GM12878 (cell line): Measurements from ENCODE around the gene MIOS. TPM values are rescaled to one million over a fixed set of nuclear protein-coding genes. Genes with fewer than 3 reads are reported as not detected.

ENCODE experiments used
- ATAC-seq: fragments of 200-7000 bp; cut with Tn5 transposase; 3 replicates; pipeline ENCODE4 v1.9.1; 2020; ENCODE audit warnings: mild to moderate bottlenecking, moderate library complexity
- BruUV-seq: library from RNA; stranded (reverse); fragments of 400-500 nt; replicated peaks from 2 replicates; lab custom pipeline; 2021; lab: Mats Ljungman, UMichigan
- CTCF ChIA-PET: fragments of 300-600 bp; sonication (Branson Sonifier 250); formaldehyde crosslinking; extraction: SDS; loops from one replicate; lab custom pipeline; 2021; ENCODE audit warnings: inconsistent platforms; lab: Yijun Ruan, JAX
- POLR2A ChIA-PET: fragments of 350-600 bp; formaldehyde crosslinking; extraction: SDS; loops from one replicate; lab custom pipeline; 2021; ENCODE audit warnings: inconsistent platforms; lab: Charles Lee
- RAD21 ChIA-PET: fragments of 300-600 bp; sonication (Branson Sonifier 250); formaldehyde crosslinking; loops from one replicate; lab custom pipeline; 2023; ENCODE audit warnings: antibody characterized with exemption; ENCODE audit not compliant: unreplicated experiment; lab: Charles Lee
- SMC1A ChIA-PET: fragments of 300-600 bp; sonication (Branson Sonifier 250); formaldehyde crosslinking; loops from one replicate; lab custom pipeline; 2023; ENCODE audit not compliant: unreplicated experiment, uncharacterized antibody; lab: Charles Lee
- DNase-seq: peaks from one replicate; pipeline ENCODE4 v3.0.0-alpha.2; 2011; ENCODE audit warnings: low read depth, low spot score
- FAIRE-seq: peaks from 3 replicates; lab custom pipeline; 2011; peaks lifted over from hg19 to GRCh38; lab: Jason Lieb, UNC
- H2AFZ ChIP-seq: 2 replicates; pipeline ENCODE4 v1.6.0; 2011; ENCODE audit warnings: low read depth, low read length, control low read depth; ENCODE audit not compliant: control insufficient read depth
- H3K27ac ChIP-seq: 2 replicates; pipeline ENCODE4 v1.5.1; 2011; ENCODE audit warnings: control low read depth; ENCODE audit not compliant: control insufficient read depth, insufficient read depth
- H3K27me3 ChIP-seq, 2 experiments: replicated peaks in 1 of 2; 2 replicates each; pipeline versions ENCODE4 v1.6.0 to v1.6.1; 2011; ENCODE audit warnings: low read length in 1 of 2; ENCODE audit not compliant: control insufficient read depth in 2 of 2, insufficient read depth in 2 of 2
- H3K36me3 ChIP-seq, 2 experiments: 2 replicates each; pipeline ENCODE4 v1.5.1; 2011; ENCODE audit warnings: low read length in 1 of 2; ENCODE audit not compliant: control insufficient read depth in 2 of 2, insufficient read depth in 2 of 2
- H3K4me1 ChIP-seq: 2 replicates; pipeline ENCODE4 v1.6.1; 2011; ENCODE audit warnings: mild to moderate bottlenecking, low read length, moderate library complexity, mixed read lengths; ENCODE audit not compliant: control insufficient read depth, insufficient read depth
- H3K4me2 ChIP-seq: 2 replicates; pipeline ENCODE4 v1.6.0; 2011; ENCODE audit warnings: control low read depth; ENCODE audit not compliant: control insufficient read depth, insufficient read depth
- H3K4me3 ChIP-seq: fragments of 200-600 bp; sonication (generic); 2 replicates; pipeline ENCODE4 v1.5.1; 2016
- H3K79me2 ChIP-seq: 2 replicates; pipeline ENCODE4 v1.6.0; 2011; ENCODE audit warnings: low read length; ENCODE audit not compliant: control insufficient read depth, insufficient read depth
- H3K9ac ChIP-seq: 2 replicates; pipeline ENCODE4 v1.8.0; 2011; ENCODE audit warnings: low read length, control low read depth, mixed read lengths; ENCODE audit not compliant: control insufficient read depth, insufficient read depth
- H3K9me3 ChIP-seq: replicated peaks from 3 replicates; pipeline ENCODE4 v1.5.1; 2011; ENCODE audit warnings: mild to moderate bottlenecking, low read length; ENCODE audit not compliant: control insufficient read depth, insufficient read depth
- H4K20me1 ChIP-seq: 2 replicates; pipeline ENCODE4 v1.6.0; 2011; ENCODE audit not compliant: control insufficient read depth, insufficient read depth
- CHD1 ChIP-seq: IDR thresholded peaks from 2 replicates; pipeline ENCODE4 v1.6.1; 2012; ENCODE audit warnings: low read depth, low read length, improper control_type of control experiment
- E4F1 ChIP-seq: fragments of 450-650 bp; IDR thresholded peaks from 2 replicates; pipeline ENCODE4 v1.6.1; 2018; ENCODE audit warnings: borderline replicate concordance, mild to moderate bottlenecking; ENCODE audit not compliant: partially characterized antibody
- IRF3 ChIP-seq: fragments of 450-650 bp; IDR thresholded peaks from 2 replicates; pipeline ENCODE4 v1.6.1; 2014; ENCODE audit warnings: mild to moderate bottlenecking
- IRF5 ChIP-seq: fragments of 450-650 bp; IDR thresholded peaks from 2 replicates; pipeline ENCODE4 v1.6.1; 2017; ENCODE audit warnings: borderline replicate concordance
- KAT2A ChIP-seq: conservative IDR thresholded peaks from 2 replicates; pipeline ENCODE4 v1.6.1; 2011; ENCODE audit warnings: low read depth, low read length; ENCODE audit not compliant: control insufficient read depth
- MLLT1 ChIP-seq: fragments of 450-650 bp; IDR thresholded peaks from 2 replicates; pipeline ENCODE4 v1.6.1; 2016; ENCODE audit warnings: mild to moderate bottlenecking
- MYB ChIP-seq: fragments of 150-350 bp; IDR thresholded peaks from 2 replicates; pipeline ENCODE4 v1.6.1; 2014; ENCODE audit warnings: mild to moderate bottlenecking, low read depth, low read length, borderline replicate concordance
- NFYA ChIP-seq: IDR thresholded peaks from 2 replicates; pipeline ENCODE4 v1.6.1; 2011; ENCODE audit warnings: low read depth, mild to moderate bottlenecking, low read length, improper control_type of control experiment, borderline replicate concordance
- PML ChIP-seq: IDR thresholded peaks from 2 replicates; pipeline ENCODE4 v1.6.1; 2012; ENCODE audit warnings: low read length, inconsistent platforms
- RAD51 ChIP-seq: fragments of 450-650 bp; IDR thresholded peaks from 2 replicates; pipeline ENCODE4 v1.6.1; 2016; ENCODE audit warnings: moderate library complexity, mild to moderate bottlenecking, inconsistent platforms
- RB1 ChIP-seq: fragments of 450-650 bp; formaldehyde crosslinking; IDR thresholded peaks from 2 replicates; pipeline ENCODE4 v1.6.1; 2017; ENCODE audit warnings: mild to moderate bottlenecking, borderline replicate concordance
- RCOR1 ChIP-seq: conservative IDR thresholded peaks from 2 replicates; pipeline ENCODE4 v1.6.1; 2012; ENCODE audit warnings: low read depth, low read length, improper control_type of control experiment
- RUNX3 ChIP-seq: IDR thresholded peaks from 2 replicates; pipeline ENCODE4 v1.6.1; 2012; ENCODE audit warnings: low read length, inconsistent platforms
- SIN3A ChIP-seq: IDR thresholded peaks from 2 replicates; pipeline ENCODE4 v1.6.1; 2012; ENCODE audit warnings: low read depth, low read length, improper control_type of control experiment
- SKIL ChIP-seq: fragments of 450-650 bp; IDR thresholded peaks from 2 replicates; pipeline ENCODE4 v1.6.1; 2017; ENCODE audit warnings: mild to moderate bottlenecking, low read depth, inconsistent platforms; ENCODE audit not compliant: poor library complexity, severe bottlenecking
- TCF7 ChIP-seq: IDR thresholded peaks from 2 replicates; pipeline ENCODE4 v1.6.1; 2014; ENCODE audit warnings: antibody characterized with exemption, borderline replicate concordance
- WRNIP1 ChIP-seq: IDR thresholded peaks from 2 replicates; pipeline ENCODE4 v1.6.1; 2011; ENCODE audit warnings: low read depth, low read length, improper control_type of control experiment, borderline replicate concordance
- ZNF274 ChIP-seq: IDR thresholded peaks from one replicate; pipeline ENCODE4 v1.8.0; 2011; ENCODE audit not compliant: insufficient read length, insufficient read depth
- WGBS: methylation state at CpG from one replicate; pipeline ENCODE4 v1.1.6; 2016; ENCODE audit warnings: low lambda C conversion rate; ENCODE audit not compliant: insufficient replicate concordance, insufficient coverage; ENCODE audit errors: missing lambda C conversion rate; 5-methylcytosine and 5-hydroxymethylcytosine counted together
- in situ Hi-C: fragments of 300-500 bp; cut with MboI; formaldehyde crosslinking; loops from 9 replicates; pipeline ENCODE4 v1.14.3; 2018; ENCODE audit warnings: mixed read lengths
- intact Hi-C: fragments of 100-400 bp; cut with micrococcal nuclease; formaldehyde crosslinking; loops from one replicate; pipeline ENCODE4 v1.14.2; 2022; ENCODE audit not compliant: unreplicated experiment
- polyA plus RNA-seq, 11 experiments: library from polyadenylated mRNA; depleted of rRNA in 4 of 11; unstranded in 6 of 11; stranded (reverse) in 5 of 11; fragments of >200 nt; fragmentation: Nextera tagmentation in 4 of 11; fragmentation: Illumina TruSeq in 1 of 11; extraction: Ambion mirVana in 4 of 11; extraction: Trizol in 1 of 11; gene quantifications; 1 replicate in 1 of 11; 2 replicates in 10 of 11; pipeline versions ENCODE4 v1.2.1 to v1.2.3, GENCODE V29; 2011 to 2016; ENCODE audit warnings: inconsistent platforms in 2 of 11, missing spikeins in 2 of 11, low read depth in 1 of 11
- total RNA-seq, 4 experiments: library from RNA; depleted of rRNA in 3 of 4; stranded (reverse); fragments of >200 nt in 3 of 4; fragmentation: Illumina TruSeq in 1 of 4; extraction: Trizol in 1 of 4; gene quantifications; 2 replicates each; pipeline versions ENCODE4 v1.2.1 to v1.2.3, GENCODE V29; 2013 to 2021

MIOS gene
- total and polyA plus RNA-seq, 10 of the 15 experiments (the other 5 are each of a cell fraction or from before 2014, with no cell fraction given), result 13.1 to 94.9 (median 54.2) TPM

- Histone ChIP-seq H3K4me2 (no peak overlapping the region), H3K4me1 (no peaks in the 10 kb centered on the region), H3K27ac (no peak overlapping the region), H3K9me3 (no peaks in the 10 kb centered on the region), H3K27me3 (no peaks in the 10 kb centered on the region; a peak in 2 of 4 replicates), H4K20me1 (no peaks in the 10 kb centered on the region), H2AFZ (no peak overlapping the region), H3K9ac (no peak overlapping the region), H3K36me3 (no peaks in the 10 kb centered on the region), H3K4me3 (no peak overlapping the region), H3K79me2 (no peaks in the 10 kb centered on the region)
- RAD21 ChIA-PET, result no interaction called here
- SMC1A ChIA-PET, result no interaction called here
- 67% methylated on average over 3 of the region's 3 CpGs for WGBS
- POLR2A ChIA-PET, result no interaction called here
- in situ Hi-C loops (no loop called here), intact Hi-C loops (no loop called here)
- no peak for ATAC-seq
- FAIRE-seq, result no peak
- CTCF ChIA-PET, result no interaction called here
- no peak for DNase-seq
- BruUV-seq, result no TSS peak
- TF ChIP-seq MLLT1 (no peak), MYB (no peak), SKIL (no peak), RB1 (no peak), RAD51 (no peak), NFYA (no peak), ZNF274 (no peak), IRF3 (no peak), E4F1 (no peak), TCF7 (no peak), SIN3A (no peak), KAT2A (no peak), IRF5 (no peak), PML (no peak), WRNIP1 (no peak), RUNX3 (no peak), RCOR1 (no peak), CHD1 (no peak)
Measured at GRCh38 chr7:7527047-7527446, 39.6 kb upstream of the MIOS start.
